Fibroblast of upper back skin (primary cell): ENCODE measurements around the gene SOX15.
"Not testable (repeated sequence)": the region's sequence is repeated elsewhere in the genome, so short reads cannot be mapped to it uniquely, and the experiment has no call there.

Source experiments
- DNase-seq: peaks from one replicate; pipeline ENCODE4 v3.0.0-alpha.2; 2013

Gene SOX15

GRCh38 chr17:7589891-7590691 is at the start of gene SOX15:
Gene SOX15 (minus strand): TSS chr17:7590094. CDS start chr17:7589676, 418 bp downstream.
- DNase-seq, result no peak

GRCh38 chr17:7636163-7636562 is 46.3 kb upstream of the SOX15 start:
- DNase-seq, result no peak

- peak; percentile 49 for DNase-seq
Observed at GRCh38 chr17:7634384-7634783, 44.5 kb upstream of the SOX15 start.

GRCh38 chr17:7633093-7633492 is 43.2 kb upstream of the SOX15 start:
- no peak for DNase-seq

GRCh38 chr17:7632492-7632894 is 42.6 kb upstream of the SOX15 start:
- peak; percentile 44 for DNase-seq

GRCh38 chr17:7631398-7632380 is 41.8 kb upstream of the SOX15 start:
- no peak for DNase-seq

GRCh38 chr17:7629939-7630571 is 40.2 kb upstream of the SOX15 start, which contains the start of gene SHBG:
Gene SHBG (plus strand): TSS chr17:7630135. CDS start chr17:7630173, 38 bp downstream.
- no peak for DNase-seq

- peak; percentile 95 for DNase-seq
Observed at GRCh38 chr17:7627250-7628121, 37.6 kb upstream of the SOX15 start, which contains the start of gene SAT2. Gene SAT2 (minus strand): TSS chr17:7627821. CDS start chr17:7627635, 186 bp downstream.

GRCh38 chr17:7626956-7627249 is 37.0 kb upstream of the SOX15 start:
- DNase-seq, result no peak

GRCh38 chr17:7626307-7626706 is 36.4 kb upstream of the SOX15 start:
- no peak for DNase-seq

GRCh38 chr17:7625749-7626148 is 35.9 kb upstream of the SOX15 start:
- DNase-seq, result not testable (repeated sequence)

GRCh38 chr17:7623661-7624060 is 33.8 kb upstream of the SOX15 start:
- no peak for DNase-seq

GRCh38 chr17:7620835-7621234 is 30.9 kb upstream of the SOX15 start:
- no peak for DNase-seq

- DNase-seq, result no peak
Observed at GRCh38 chr17:7618608-7619007, 28.7 kb upstream of the SOX15 start.

GRCh38 chr17:7615265-7615747 is 25.4 kb upstream of the SOX15 start:
- DNase-seq, result no peak

GRCh38 chr17:7614425-7615264 is 24.8 kb upstream of the SOX15 start, which contains the start of gene FXR2:
Gene FXR2 (minus strand): TSS chr17:7614897. CDS start chr17:7614532, 365 bp downstream.
- peak; percentile 100 for DNase-seq

GRCh38 chr17:7613769-7614424 is 24.0 kb upstream of the SOX15 start:
- peak; percentile 60 for DNase-seq

- DNase-seq, result no peak
Observed at GRCh38 chr17:7612294-7612640, 22.4 kb upstream of the SOX15 start.

- no peak for DNase-seq
Observed at GRCh38 chr17:7611635-7612293, 21.9 kb upstream of the SOX15 start.

GRCh38 chr17:7610641-7611040 is 20.7 kb upstream of the SOX15 start:
- no peak for DNase-seq
